Lower leg skin (tissue), 3 donors: ENCODE data around the gene ZBTB16.

Source experiments
- POLR2A ChIP-seq, 2 donors: fragments of 450-650 bp; IDR thresholded peaks; one replicate each; pipeline ENCODE4 v1.6.1; 2016 to 2017; ENCODE audit warnings: antibody characterized with exemption in 2 of 2, mild to moderate bottlenecking in 1 of 2, moderate library complexity in 1 of 2
- TF ChIP-seq, protein P1 (sequence below), 3 donors: fragments of 450-650 bp; IDR thresholded peaks; one replicate each; pipeline ENCODE4 v1.5.1; 2016; ENCODE audit warnings: antibody characterized with exemption in 3 of 3, mild to moderate bottlenecking in 3 of 3, moderate library complexity in 2 of 3

DNA sequence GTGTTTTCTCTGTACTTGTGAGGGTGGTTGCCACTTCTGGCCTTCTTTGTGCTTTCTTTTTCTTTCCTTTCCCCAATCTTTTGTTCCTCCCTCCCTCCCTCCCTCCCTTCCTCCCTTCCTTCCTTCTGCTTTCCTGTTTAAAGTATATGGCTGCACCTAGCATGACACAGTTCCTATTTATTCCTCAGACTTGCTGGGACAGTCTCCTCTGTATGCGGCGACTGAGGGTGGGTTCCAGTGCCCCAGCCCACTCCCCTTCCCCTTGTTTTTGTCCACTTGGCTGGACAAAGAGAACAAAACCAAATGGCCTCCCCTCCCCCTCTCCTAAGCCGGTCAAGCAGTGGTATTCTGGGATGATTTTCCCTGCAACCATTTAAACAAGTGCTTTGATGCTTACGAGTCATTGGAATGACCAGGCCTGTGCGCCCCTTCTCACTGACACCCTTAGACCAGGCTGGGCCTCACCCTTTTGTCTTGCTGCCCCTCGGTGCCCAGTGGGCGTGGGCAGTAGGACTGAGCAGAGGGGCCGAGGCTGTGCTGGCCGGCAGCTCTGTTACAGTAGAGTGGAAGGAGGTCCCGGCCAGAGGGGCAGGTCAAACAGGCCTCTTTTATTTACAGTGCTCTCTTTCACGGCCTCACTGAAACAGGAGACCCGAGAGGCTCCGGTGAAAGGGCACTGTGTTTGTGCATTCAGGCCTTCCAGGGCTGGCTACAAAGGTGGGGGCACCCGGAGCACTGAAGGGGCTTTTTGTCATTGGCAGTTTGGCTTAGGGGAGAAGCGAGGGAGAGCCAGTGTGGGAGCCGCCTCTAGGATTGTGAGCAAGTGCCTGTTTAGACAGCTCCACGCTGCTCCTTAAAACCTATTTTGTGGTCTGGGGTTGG, 32.2 kb downstream of the ZBTB16 start:
- TF ChIP-seq, protein P1, sequence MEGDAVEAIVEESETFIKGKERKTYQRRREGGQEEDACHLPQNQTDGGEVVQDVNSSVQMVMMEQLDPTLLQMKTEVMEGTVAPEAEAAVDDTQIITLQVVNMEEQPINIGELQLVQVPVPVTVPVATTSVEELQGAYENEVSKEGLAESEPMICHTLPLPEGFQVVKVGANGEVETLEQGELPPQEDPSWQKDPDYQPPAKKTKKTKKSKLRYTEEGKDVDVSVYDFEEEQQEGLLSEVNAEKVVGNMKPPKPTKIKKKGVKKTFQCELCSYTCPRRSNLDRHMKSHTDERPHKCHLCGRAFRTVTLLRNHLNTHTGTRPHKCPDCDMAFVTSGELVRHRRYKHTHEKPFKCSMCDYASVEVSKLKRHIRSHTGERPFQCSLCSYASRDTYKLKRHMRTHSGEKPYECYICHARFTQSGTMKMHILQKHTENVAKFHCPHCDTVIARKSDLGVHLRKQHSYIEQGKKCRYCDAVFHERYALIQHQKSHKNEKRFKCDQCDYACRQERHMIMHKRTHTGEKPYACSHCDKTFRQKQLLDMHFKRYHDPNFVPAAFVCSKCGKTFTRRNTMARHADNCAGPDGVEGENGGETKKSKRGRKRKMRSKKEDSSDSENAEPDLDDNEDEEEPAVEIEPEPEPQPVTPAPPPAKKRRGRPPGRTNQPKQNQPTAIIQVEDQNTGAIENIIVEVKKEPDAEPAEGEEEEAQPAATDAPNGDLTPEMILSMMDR (IDR thresholded peaks at IDR 0.05), result no peak
- TF ChIP-seq POLR2A (IDR thresholded peaks at IDR 0.05), result no peak
